NB4 (cell line): ENCODE measurements around the gene SENP6.

Experiments used
- MAX ChIP-seq: IDR thresholded peaks from 2 replicates; pipeline ENCODE4 v1.6.1; 2011; ENCODE audit warnings: low read depth, low read length
- POLR2A ChIP-seq: IDR thresholded peaks from 2 replicates; pipeline ENCODE4 v1.6.1; 2011; ENCODE audit warnings: mild to moderate bottlenecking; ENCODE audit not compliant: insufficient read length; ENCODE audit errors: extremely low read depth
- TF ChIP-seq, protein P1 (sequence below): IDR thresholded peaks from one replicate; pipeline ENCODE4 v1.5.1; 2012; ENCODE audit warnings: low read depth, low read length

- TF ChIP-seq POLR2A, result no peak
- TF ChIP-seq, protein P1, sequence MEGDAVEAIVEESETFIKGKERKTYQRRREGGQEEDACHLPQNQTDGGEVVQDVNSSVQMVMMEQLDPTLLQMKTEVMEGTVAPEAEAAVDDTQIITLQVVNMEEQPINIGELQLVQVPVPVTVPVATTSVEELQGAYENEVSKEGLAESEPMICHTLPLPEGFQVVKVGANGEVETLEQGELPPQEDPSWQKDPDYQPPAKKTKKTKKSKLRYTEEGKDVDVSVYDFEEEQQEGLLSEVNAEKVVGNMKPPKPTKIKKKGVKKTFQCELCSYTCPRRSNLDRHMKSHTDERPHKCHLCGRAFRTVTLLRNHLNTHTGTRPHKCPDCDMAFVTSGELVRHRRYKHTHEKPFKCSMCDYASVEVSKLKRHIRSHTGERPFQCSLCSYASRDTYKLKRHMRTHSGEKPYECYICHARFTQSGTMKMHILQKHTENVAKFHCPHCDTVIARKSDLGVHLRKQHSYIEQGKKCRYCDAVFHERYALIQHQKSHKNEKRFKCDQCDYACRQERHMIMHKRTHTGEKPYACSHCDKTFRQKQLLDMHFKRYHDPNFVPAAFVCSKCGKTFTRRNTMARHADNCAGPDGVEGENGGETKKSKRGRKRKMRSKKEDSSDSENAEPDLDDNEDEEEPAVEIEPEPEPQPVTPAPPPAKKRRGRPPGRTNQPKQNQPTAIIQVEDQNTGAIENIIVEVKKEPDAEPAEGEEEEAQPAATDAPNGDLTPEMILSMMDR, result no peak
- no peak for TF ChIP-seq MAX
These were observed 54.8 kb downstream of the SENP6 start for GRCh38 chr6:75656479-75656878.
